DMS53 (cell line): ENCODE results near the gene CARHSP1.
"Not testable (repeated sequence)": the region's sequence is repeated elsewhere in the genome, so short reads cannot be mapped to it uniquely, and the experiment has no call there.

ENCODE experiments used
- DNase-seq: peaks from one replicate; lab custom pipeline; 2025; lab: John Stamatoyannopoulos, UW

The CARHSP1 gene

GRCh38 chr16:8868416-8869211 is at the start of gene CARHSP1:
TSS of gene CARHSP1 (minus strand) at chr16:8869006. CDS start at chr16:8859328, 9,678 bp downstream.
- DNase-seq: peak; percentile 94

DNA sequence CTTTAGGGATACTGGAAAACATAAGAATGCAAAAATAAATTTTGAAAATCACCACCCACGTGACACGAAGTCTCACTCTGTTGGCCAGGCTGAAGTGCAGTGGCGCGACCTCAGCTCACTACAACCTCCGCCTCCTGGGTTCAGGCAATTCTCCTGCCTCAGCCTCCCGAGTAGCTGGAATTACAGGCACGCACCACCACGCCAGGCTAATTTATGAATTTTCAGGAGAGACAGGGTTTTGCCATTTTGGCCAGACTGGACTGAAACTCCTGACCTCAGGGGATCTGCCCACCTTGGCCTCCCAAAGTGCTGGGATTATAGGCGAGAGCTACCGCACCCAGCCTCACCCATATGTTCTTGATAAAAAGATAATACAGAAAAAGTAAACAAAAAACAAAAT is 48.5 kb upstream of the CARHSP1 start:
- DNase-seq: not testable (repeated sequence)

- DNase-seq: no peak
These were observed 47.9 kb upstream of the CARHSP1 start for GRCh38 chr16:8916541-8917225.

DNA sequence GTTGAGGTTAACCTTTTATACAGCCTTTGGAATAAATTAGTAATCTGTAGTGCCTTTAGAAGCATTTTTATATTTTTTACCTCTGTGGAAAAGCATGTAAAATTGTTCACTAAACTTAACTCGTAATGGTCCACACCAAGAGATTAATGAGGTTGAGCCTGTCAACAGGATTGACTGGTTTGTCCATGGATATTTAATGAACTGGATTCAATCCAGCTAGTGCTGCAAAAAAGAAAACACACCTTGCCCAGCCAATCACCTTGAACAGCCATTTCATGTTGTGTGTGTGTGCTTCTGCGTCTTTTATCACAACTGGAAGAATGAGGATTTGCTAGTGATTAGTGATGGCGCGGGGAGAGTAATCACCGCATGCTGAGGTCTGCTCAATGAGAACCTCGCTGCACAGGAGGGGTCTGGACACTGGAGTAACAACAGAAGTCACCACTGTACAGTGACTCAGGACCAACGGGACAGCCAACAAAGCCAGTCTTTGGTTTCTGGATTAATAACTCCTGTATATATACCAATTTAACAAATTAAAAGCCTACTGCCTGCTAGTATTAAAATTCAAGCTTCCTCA is 47.0 kb upstream of the CARHSP1 start:
- no peak for DNase-seq

DNA sequence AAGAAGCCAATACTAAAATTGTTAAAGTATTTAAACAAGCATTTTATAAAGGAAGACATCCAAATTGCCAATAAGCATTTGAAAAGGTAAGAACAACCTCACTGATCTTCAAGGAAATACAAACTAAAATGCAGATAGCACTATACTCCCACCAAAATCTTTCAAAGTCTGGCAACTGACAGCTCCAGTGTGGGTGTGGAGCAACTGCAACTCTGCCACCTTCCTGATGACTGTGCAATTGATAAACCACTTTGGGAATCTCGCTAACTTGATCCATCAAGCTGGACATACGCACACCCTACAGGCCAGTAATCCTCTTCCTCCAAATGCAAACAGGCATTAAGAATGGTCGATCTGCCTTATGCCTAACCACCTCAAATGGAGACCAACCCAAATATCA is 45.3 kb upstream of the CARHSP1 start:
- no peak for DNase-seq

DNA sequence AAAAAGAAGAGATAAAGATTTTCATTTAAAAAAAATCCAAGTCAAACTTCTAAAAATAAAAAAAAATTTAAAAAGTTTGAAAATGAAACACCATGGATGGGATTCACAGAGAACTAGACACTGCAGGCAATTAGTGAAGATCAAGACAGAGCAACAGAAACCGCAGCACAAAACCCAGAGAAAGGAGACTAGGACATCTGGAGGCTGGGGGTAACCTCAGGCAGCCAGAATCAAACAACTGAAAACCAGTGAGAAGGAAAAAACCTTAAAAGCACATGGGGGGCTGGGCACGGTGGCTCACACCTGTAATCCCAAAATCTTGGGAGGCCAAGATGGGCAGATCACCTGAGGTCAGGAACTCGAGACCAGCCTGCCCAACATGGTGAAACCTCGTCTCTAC is 44.0 kb upstream of the CARHSP1 start:
- no peak for DNase-seq

DNA sequence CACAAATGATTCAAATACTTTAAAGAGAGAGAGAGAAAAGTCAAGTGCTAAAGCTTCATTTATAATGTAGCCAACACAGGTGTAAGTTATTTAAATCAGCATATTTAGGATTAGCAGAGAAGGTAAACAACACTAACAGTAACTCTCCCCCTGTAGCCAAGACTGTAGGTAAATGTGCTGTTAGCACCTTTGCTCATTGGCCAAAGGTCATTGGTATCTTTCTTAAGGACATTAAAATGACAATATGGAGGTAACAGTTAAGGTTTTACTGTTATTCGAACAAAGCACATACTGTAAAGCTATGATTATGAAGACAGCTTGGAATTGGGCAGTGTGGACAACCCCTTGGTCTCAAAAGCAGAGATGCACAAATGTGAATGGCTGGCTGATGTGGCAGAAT is 42.0 kb upstream of the CARHSP1 start:
- DNase-seq: no peak

- no peak for DNase-seq
These were observed 40.1 kb upstream of the CARHSP1 start for GRCh38 chr16:8908810-8909468.

- no peak for DNase-seq
These were observed 38.3 kb upstream of the CARHSP1 start for GRCh38 chr16:8907096-8907495.

DNA sequence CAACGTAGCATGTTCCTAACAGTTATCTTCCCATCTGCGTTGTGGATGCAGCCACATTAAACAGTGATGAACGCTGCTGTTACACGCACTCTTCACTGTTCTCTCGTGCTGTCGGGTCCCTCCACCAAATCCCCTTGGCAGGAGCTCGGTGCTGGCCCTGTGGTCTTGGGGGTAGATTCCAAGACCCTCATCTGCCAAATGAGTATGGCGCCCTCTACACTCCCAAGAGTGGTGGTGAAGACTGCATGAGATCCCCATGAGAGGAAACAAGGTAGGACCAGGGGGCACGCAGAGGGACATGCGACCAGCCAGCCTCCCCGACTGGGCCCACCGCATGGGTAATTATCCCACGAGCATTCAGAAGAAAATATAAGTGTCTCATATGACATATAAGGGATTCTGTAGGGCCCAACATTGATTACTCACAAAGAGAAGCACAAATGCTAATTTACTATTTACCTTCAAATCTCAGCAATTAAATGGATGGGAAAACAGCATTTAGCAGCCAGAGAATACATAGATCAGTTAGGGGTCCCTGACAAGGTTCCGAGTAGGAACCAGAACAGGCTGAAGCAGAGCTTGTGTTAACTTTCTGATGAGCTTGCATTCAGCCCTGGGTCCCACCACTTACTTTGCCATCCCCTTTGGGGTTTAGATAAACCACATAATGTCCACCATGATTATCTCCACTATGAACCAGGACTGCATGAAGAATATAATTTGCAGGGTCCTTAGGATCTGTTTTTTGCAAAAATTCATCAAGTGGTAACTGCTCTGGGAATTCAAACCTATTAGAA is 37.2 kb upstream of the CARHSP1 start:
- peak; percentile 5 for DNase-seq

DNA sequence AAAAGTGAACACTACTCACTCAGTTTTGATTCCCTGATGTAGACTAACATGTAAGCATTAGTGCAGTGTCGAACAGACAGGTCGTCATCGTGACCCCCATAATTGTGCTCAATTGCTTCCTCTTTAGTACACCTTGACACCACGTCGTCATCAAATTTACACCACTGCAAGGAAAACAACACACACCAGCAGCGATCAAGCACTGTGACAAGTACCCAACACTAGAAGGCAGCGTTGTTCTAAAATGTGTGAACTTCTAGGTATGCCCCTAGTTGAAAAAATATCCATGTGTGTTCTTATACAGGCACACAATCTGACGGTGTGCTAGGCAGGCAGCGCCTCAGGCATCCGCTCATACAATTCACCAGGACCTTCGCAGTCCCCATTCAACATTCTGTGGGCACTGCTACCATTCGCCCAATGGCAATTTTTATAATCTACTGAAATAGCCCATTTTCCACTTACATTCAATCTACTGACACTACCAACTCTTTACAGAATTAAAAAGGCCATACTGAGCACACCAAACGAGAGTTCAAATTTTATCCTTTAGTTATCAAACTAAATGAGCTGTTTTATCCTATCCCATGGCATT is 36.5 kb upstream of the CARHSP1 start:
- peak; percentile 51 for DNase-seq

- DNase-seq: no peak
These were observed 35.2 kb upstream of the CARHSP1 start for GRCh38 chr16:8904018-8904430.

- no peak for DNase-seq
These were observed 34.2 kb upstream of the CARHSP1 start for GRCh38 chr16:8903004-8903403.

DNA sequence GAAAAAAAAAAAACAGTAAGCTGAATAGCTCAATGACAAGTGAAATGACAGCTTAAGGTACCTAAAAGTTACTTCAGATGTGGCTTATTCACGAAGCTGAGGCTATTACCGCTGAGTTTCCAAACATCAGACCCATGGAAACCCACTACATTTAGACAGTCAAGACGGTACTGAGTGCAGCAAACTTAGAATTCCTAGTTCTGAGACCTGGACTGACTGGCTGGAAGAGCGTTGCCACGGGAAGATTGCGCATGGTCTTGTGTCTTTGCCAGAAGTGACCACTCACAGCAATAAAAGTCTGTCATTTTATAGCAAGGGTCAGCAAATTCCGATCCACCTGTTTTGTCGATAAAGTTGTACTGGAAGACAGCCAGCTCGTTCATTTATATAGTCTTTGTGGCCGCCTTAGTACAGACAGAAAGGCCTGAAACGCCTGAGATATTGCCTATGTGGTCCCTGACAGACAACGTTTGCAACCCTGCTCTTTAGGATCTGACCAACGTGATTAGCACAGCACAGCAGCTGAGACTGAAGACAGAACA is 32.6 kb upstream of the CARHSP1 start:
- no peak for DNase-seq

DNA sequence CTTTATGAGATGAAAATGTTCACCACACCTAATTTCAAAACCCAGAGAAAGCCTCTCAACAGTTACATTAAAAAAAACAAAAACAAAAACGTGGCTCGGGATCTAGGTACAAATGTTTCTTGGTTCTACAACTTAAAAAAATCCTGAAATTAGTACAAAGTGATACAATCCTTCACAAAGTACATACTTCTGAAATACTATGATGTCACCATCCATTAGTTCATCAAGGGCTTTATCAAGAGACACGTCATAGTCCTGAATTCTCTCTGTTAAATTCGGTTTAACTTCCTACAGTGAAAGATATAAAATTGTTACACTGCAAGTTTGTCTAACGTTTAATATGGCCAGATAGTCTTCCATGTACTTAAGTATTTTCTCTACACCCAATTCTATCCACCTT is 31.5 kb upstream of the CARHSP1 start:
- no peak for DNase-seq

DNA sequence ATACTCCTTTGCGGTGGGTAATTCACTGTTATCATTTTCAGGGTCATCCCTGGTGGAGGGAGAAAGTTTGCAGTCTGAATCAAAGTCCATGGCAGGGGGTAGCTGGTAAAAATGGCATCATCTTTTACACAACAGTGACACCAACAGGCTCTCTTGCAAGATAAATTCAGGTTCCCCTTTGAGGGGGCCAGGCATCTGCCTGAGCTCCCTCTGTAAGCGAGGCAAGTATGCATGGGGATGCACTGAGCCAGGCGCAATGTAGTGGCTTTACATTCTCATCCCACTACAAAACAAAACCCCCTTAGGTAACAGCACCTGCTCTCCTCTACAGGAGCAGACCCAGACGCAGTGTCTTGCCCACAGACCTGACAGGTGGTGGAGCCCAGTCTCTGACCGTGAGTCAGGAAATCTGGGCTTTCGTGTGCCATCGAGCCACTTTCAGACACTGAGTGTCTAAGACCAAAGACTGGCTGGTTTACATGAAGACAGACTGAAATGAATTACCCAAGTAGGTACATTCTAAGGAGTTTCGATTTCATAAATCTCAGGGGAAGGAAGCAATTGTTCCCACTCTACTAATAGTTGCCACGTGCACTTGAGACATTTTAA is 31.0 kb upstream of the CARHSP1 start:
- DNase-seq: no peak

GRCh38 chr16:8898660-8899318 is 30.0 kb upstream of the CARHSP1 start:
- DNase-seq: no peak

DNA sequence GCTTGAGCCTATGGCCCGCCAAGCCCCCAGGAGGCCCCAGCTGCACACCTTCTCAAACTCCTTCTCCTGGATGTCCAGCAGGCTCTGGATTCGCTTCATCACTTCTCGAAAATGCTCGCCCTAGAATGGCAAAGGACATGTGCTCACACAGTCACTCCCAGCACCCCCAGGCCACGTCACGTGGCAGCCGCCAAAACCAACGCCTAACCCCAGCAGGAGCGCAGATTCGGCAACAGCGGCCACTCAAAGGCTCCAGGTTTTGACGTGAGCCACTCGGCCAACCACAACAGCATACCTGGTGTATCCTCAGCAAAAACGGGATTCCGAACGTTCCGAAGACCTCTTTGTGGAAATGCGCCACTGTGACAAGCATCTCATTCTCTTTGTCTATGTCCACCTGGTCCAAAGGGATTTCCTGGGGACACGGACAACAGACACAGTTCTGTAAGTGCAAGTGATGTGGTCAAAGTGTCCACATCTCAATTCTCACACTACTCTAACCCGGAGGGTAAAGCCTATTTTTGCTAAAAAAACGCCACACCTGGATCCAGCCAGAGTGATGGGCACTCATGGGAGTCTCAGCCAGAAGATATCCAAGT is 26.0 kb upstream of the CARHSP1 start:
- no peak for DNase-seq

DNA sequence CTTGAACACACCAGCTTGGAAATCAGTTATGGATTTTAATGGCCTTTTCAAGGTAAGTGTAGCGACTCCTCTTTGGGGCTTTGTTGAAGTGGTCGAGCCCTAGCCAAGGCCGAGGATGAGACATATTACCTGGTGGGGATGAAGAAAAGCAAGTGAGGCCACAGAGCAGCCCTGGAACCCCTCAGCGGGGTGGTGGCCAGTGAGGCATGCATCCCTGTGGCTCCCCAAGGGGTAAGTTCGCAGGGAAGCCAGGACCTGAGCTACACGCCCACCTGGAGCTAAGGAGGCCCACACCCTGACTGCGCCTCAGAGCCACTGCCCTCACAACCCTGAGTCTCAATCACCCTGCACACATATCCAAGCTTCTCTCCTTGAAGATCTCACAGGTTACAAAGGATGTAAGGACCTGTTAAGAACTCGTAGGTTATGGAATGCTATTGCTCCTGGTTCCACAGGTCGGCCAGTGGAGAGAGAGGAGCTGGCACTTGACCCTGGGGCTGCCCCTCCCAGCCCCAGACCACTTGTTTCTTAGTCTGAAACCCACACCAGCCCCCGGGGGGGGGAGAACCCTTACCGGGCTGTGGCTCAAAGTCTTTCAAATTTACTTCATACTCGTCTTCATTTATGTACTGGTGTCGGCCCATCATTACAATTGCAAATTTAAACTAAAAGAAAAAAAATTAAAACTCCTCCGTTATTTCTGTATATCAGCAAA is 25.3 kb upstream of the CARHSP1 start:
- DNase-seq: no peak
